HCT116 (cell line): ENCODE measurements around the gene PSKH1.

Source experiments
- EGR1 ChIP-seq: IDR thresholded peaks from 2 replicates; pipeline ENCODE4 v1.6.1; 2012; ENCODE audit warnings: low read depth
- EZH2 ChIP-seq: fragments of 200-600 bp; sonication (generic); IDR thresholded peaks from 2 replicates; pipeline ENCODE4 v1.6.1; 2017; ENCODE audit warnings: antibody characterized with exemption, mixed run types
- EZH2phosphoT487 ChIP-seq: fragments of 200-600 bp; IDR thresholded peaks from 2 replicates; pipeline ENCODE4 v1.6.1; 2018; ENCODE audit warnings: antibody characterized with exemption, borderline replicate concordance
- MAX ChIP-seq: IDR thresholded peaks from 2 replicates; pipeline ENCODE4 v1.6.1; 2012
- POLR2AphosphoS5 ChIP-seq: IDR thresholded peaks from 2 replicates; pipeline ENCODE4 v1.6.1; 2011; ENCODE audit warnings: mild to moderate bottlenecking, low read depth, low read length, moderate library complexity
- REST ChIP-seq: IDR thresholded peaks from 2 replicates; pipeline ENCODE4 v1.6.1; 2012; ENCODE audit warnings: low read depth
- YY1 ChIP-seq: IDR thresholded peaks from 2 replicates; pipeline ENCODE4 v1.6.1; 2011; ENCODE audit warnings: low read length, low read depth, moderate library complexity, mild to moderate bottlenecking; ENCODE audit not compliant: insufficient replicate concordance; ENCODE audit errors: extremely low read depth
- ZNF274 ChIP-seq: fragments of 200-500 bp; sonication (Bioruptor generic); IDR thresholded peaks from 2 replicates; pipeline ENCODE4 v1.6.1; 2014; ENCODE audit warnings: mild to moderate bottlenecking, low read depth, low read length, inconsistent platforms
- TF ChIP-seq, protein P1 (sequence below), 3 experiments: fragments of 200-600 bp in 1 of 3; sonication (generic) in 1 of 3; IDR thresholded peaks in 2 of 3; conservative IDR thresholded peaks in 1 of 3; 2 replicates each; pipeline ENCODE4 v1.5.1; 2012 to 2017; ENCODE audit warnings: low read depth in 2 of 3, low read length in 2 of 3, antibody characterized with exemption in 1 of 3, borderline replicate concordance in 1 of 3, control low read depth in 1 of 3, mild to moderate bottlenecking in 1 of 3, mixed read lengths in 1 of 3, mixed run types in 1 of 3, moderate library complexity in 1 of 3; ENCODE audit not compliant: insufficient read depth in 1 of 3

DNA sequence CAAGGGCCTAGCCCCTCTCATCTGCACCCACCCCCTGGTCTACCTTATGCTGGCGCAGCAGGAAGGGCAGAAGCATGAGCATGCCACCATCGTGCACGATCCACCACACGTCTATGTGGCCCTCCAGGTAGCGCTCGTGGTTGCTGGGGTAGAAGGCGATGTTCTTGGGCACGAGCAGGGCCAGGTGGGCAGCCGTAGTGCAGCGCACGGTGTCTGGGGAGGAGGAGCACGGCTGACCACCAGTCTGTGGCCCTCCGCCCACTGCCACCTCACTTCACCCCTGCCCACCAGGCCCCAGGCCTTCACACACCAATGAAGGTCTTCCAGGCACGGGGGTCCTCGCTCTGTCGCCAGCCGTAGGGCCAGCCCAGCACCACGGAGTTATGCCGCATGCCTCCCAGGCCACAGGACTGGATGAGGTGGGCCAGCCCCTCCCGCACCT lies 53.1 kb downstream of the PSKH1 start:
- TF ChIP-seq REST (no peak), EZH2 (no peak), POLR2AphosphoS5 (no peak; the same call in 1 of the 2 replicates), ZNF274 (no peak), MAX (no peak), YY1 (no peak), EZH2phosphoT487 (no peak), EGR1 (no peak)
- TF ChIP-seq, protein P1, sequence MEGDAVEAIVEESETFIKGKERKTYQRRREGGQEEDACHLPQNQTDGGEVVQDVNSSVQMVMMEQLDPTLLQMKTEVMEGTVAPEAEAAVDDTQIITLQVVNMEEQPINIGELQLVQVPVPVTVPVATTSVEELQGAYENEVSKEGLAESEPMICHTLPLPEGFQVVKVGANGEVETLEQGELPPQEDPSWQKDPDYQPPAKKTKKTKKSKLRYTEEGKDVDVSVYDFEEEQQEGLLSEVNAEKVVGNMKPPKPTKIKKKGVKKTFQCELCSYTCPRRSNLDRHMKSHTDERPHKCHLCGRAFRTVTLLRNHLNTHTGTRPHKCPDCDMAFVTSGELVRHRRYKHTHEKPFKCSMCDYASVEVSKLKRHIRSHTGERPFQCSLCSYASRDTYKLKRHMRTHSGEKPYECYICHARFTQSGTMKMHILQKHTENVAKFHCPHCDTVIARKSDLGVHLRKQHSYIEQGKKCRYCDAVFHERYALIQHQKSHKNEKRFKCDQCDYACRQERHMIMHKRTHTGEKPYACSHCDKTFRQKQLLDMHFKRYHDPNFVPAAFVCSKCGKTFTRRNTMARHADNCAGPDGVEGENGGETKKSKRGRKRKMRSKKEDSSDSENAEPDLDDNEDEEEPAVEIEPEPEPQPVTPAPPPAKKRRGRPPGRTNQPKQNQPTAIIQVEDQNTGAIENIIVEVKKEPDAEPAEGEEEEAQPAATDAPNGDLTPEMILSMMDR (IDR thresholded peaks at IDR 0.05 in 2 of 3, conservative IDR thresholded peaks at IDR 0.05 in 1 of 3; ENCODE audit: borderline replicate concordance in 1 of 3, insufficient read depth in 1 of 3, low read depth in 2 of 3, low read length in 2 of 3) = no peak
